ENCODE results near the gene ARHGAP4. TPM values are rescaled to one million over a fixed set of nuclear protein-coding genes. Genes with fewer than 3 reads are reported as not detected.

Gene ARHGAP4
- total RNA-seq, 2 experiments from 2014 or later: 456 to 463 TPM

- no peak for TF ChIP-seq CTCF (IDR thresholded peaks at IDR 0.05)
Measured at GRCh38 chrX:153881281-153881680, 44.8 kb downstream of the ARHGAP4 start.

GRCh38 chrX:153880440-153880815, 45.6 kb downstream of the ARHGAP4 start:
- DNase-seq (no peak), ATAC-seq (ENCODE audit: poor library complexity) (no peak)
- no peak overlapping the region for H3K4me3 Mint-ChIP-seq
- H3K36me3 Mint-ChIP-seq (ENCODE audit: low read depth): no peaks in the 10 kb centered on the region
- H3K36me3 ChIP-seq (ENCODE audit: insufficient read depth, low read length): no peaks in the 10 kb centered on the region
- H3K4me1 Mint-ChIP-seq (ENCODE audit: low read depth): peaks cover 15% of the 10 kb centered on the region
- H3K4me1 ChIP-seq (ENCODE audit: insufficient read depth, low read length): peaks cover 22% of the 10 kb centered on the region
- H3K9me3 ChIP-seq (ENCODE audit: control insufficient read depth in 1 of 2, insufficient read depth in 1 of 2, low read length in 2 of 2): peaks cover 0 to 9% of the 10 kb centered on the region in 2 experiments
- ChIA-PET POLR2A (no interaction called here), CTCF (no interaction called here)
- H3K27ac Mint-ChIP-seq: no peak overlapping the region
- TF ChIP-seq CTCF (IDR thresholded peaks at IDR 0.05): no peak
- intact Hi-C loops (cut with DNase I, micrococcal nuclease): loop anchor here in 1 of 2 experiments (10.0 kb wide), 1 partner anchor 116 kb away; the partner anchor contains the start of gene PLXNB3
- H3K27me3 ChIP-seq (ENCODE audit: control insufficient read depth in 1 of 2, insufficient read depth in 2 of 2, low read length in 2 of 2): peaks cover 23 to 54% of the 10 kb centered on the region in 2 experiments
- no peaks in the 10 kb centered on the region for H3K9me3 Mint-ChIP-seq
- no peak overlapping the region for H3K27ac ChIP-seq (ENCODE audit: low read depth in 1 of 2, low read length in 2 of 2)
- peaks cover 28% of the 10 kb centered on the region for H3K27me3 Mint-ChIP-seq
- no peak overlapping the region for H3K4me3 ChIP-seq (ENCODE audit: low read length)

More at GRCh38 chrX:153881281-153881680, 44.8 kb downstream of the ARHGAP4 start:
- peaks cover 27% of the 10 kb centered on the region for H3K4me1 ChIP-seq (ENCODE audit: insufficient read depth, low read length)
- Mint-ChIP-seq H3K4me3 (no peak overlapping the region), H3K27me3 (peaks cover 24% of the 10 kb centered on the region), H3K4me1 (ENCODE audit: low read depth) (peaks cover 15% of the 10 kb centered on the region), H3K27ac (no peak overlapping the region), H3K9me3 (no peaks in the 10 kb centered on the region), H3K36me3 (ENCODE audit: low read depth) (no peaks in the 10 kb centered on the region)
- H3K27ac ChIP-seq (ENCODE audit: low read depth in 1 of 2, low read length in 2 of 2): no peak overlapping the region
- H3K36me3 ChIP-seq (ENCODE audit: insufficient read depth, low read length): no peaks in the 10 kb centered on the region
- intact Hi-C loops (cut with DNase I, micrococcal nuclease): loop anchor here in 1 of 2 experiments (10.0 kb wide), 1 partner anchor 116 kb away; the partner anchor contains the start of gene PLXNB3
- CTCF ChIA-PET: no interaction called here
- H3K4me3 ChIP-seq (ENCODE audit: low read length): no peak overlapping the region
- peaks cover 24 to 56% of the 10 kb centered on the region in 2 experiments for H3K27me3 ChIP-seq (ENCODE audit: control insufficient read depth in 1 of 2, insufficient read depth in 2 of 2, low read length in 2 of 2)
- ATAC-seq (ENCODE audit: poor library complexity) (no peak), DNase-seq (no peak)
- peaks cover 0 to 10% of the 10 kb centered on the region in 2 experiments for H3K9me3 ChIP-seq (ENCODE audit: control insufficient read depth in 1 of 2, insufficient read depth in 1 of 2, low read length in 2 of 2)
- POLR2A ChIA-PET: no interaction called here

GRCh38 chrX:153879741-153880439, 46.2 kb downstream of the ARHGAP4 start:
- intact Hi-C loops (cut with DNase I, micrococcal nuclease): loop anchor here in 1 of 2 experiments (10.0 kb wide), 1 partner anchor 115 kb away; the partner anchor contains the start of gene PLXNB3
- no peak overlapping the region for H3K27ac Mint-ChIP-seq
- no peak overlapping the region for H3K4me3 Mint-ChIP-seq

More at GRCh38 chrX:153879741-153880439, 46.2 kb downstream of the ARHGAP4 start:
- Mint-ChIP-seq H3K9me3 (no peaks in the 10 kb centered on the region), H3K4me1 (ENCODE audit: low read depth) (peaks cover 15% of the 10 kb centered on the region), H3K36me3 (ENCODE audit: low read depth) (no peaks in the 10 kb centered on the region), H3K27me3 (peaks cover 29% of the 10 kb centered on the region)
- ChIA-PET CTCF (no interaction called here), POLR2A (no interaction called here)
- no peak for TF ChIP-seq CTCF (IDR thresholded peaks at IDR 0.05)
- H3K4me3 ChIP-seq (ENCODE audit: low read length): no peak overlapping the region
- peaks cover 17% of the 10 kb centered on the region for H3K4me1 ChIP-seq (ENCODE audit: insufficient read depth, low read length)
- peaks cover 17 to 49% of the 10 kb centered on the region in 2 experiments for H3K27me3 ChIP-seq (ENCODE audit: control insufficient read depth in 1 of 2, insufficient read depth in 2 of 2, low read length in 2 of 2)
- H3K27ac ChIP-seq (ENCODE audit: low read depth in 1 of 2, low read length in 2 of 2): no peak overlapping the region
- ATAC-seq (ENCODE audit: poor library complexity): no peak
- peak in 1 of 14 experiments; percentile 1 for DNase-seq
- no peaks in the 10 kb centered on the region for H3K36me3 ChIP-seq (ENCODE audit: insufficient read depth, low read length)
- H3K9me3 ChIP-seq (ENCODE audit: control insufficient read depth in 1 of 2, insufficient read depth in 1 of 2, low read length in 2 of 2): peaks cover 0 to 4% of the 10 kb centered on the region in 2 experiments

Measured in CD4-positive, alpha-beta T cell (primary cell).